A549 treated with AZD9567 at 1 μM for 4 hours (cell line): ENCODE results near the gene ZSCAN2. TPM values are rescaled to one million over a fixed set of nuclear protein-coding genes. Genes with fewer than 3 reads are reported as not detected.

Experiments
- total RNA-seq: library from RNA; stranded (reverse); fragments of 200-300 nt; extraction: Qiagen RNA extraction; gene quantifications from 5 replicates; pipeline ENCODE4 v1.2.3, GENCODE V29; 2022; ENCODE audit not compliant: insufficient read depth

ZSCAN2 gene
- 7.6 to 15.1 TPM (median 14.1 TPM) in 5 replicates for total RNA-seq

DNA sequence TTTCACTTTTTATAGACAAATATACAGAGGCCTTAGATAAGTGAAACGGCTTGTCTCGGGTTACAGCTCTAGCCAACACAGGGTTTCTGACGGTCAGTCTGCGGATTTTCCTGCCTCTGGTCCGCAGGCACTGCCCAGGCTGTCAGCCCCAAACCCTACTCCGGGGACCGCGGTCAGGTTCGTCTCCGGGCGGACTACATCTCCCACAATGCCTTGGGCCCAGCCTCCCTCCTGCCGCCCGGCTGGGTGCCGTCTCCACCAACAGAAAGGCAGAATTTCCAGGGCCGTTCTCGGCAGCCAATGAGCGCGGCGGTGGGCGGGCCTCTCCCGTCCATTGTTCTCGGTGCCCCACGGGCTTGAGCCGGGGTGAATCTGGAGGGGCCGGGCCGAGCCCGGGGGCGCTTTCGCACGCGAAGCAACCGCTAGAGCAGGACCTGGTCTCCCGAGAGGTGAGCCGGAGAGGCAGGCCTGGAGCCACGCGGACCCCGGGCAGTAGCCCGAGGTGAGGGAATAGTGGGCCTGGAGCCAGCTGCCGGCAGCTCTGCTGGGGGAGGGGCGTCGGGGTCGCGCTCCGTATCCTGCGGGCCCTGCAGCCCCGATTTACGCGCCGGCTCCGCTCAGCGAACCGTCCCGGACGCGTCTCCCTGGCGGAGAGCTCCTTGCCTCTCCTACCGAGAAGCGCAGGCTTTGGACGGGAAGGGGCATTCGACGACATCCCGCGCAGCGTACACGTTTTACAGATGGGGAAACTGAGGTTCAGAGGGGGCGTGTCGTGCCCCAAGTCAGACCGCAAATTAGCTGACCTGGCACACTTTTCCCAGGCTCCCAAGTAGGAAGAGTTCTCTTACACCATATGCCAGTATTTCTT, at the start of gene ZSCAN2:
ZSCAN2 (plus strand) TSS at position 323 of the 868 bp plus-strand sequence. CDS start 2,919 bp downstream, outside the sequence.

DNA sequence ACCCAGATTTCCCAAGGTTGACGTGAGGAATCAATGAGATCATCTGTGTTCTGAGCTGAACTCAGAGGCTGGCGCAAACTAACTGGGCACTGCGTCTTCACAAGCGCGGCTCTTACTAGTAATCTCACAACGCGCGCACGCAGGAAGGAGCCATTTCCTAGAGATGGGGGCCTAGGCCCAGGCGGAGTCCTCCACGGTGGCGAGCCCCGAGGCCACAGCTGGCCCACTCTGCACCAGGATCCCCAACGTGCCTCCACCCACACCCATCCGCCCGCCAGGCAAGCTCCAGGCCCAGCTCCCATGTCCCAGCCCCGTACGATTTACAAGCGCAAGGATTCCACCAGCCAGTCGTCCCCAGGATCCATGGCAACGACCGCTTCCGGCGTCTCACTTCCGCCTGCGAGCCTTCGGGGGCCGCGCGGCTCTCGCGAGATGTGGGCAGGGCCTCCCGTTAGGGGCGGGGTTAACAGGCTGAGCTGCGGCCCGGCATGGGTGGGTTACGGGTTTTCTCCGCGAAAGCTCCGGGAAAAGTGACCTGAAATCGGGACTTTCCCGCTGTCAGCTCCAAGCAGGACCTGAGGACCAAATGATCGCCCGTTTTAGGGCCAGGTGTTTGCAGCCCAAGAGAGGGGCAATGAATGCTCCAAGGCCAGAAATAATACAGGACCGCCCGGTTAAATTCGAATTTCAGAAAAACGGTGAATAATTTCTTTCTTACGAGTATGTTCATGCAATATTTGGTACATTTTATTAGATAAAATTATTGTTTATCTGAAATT, 53.3 kb downstream of the ZSCAN2 start, which contains the start of gene WDR73:
WDR73 (minus strand) TSS at position 374 of the 779 bp plus-strand sequence; CDS start at position 365, 9 bp downstream.

DNA sequence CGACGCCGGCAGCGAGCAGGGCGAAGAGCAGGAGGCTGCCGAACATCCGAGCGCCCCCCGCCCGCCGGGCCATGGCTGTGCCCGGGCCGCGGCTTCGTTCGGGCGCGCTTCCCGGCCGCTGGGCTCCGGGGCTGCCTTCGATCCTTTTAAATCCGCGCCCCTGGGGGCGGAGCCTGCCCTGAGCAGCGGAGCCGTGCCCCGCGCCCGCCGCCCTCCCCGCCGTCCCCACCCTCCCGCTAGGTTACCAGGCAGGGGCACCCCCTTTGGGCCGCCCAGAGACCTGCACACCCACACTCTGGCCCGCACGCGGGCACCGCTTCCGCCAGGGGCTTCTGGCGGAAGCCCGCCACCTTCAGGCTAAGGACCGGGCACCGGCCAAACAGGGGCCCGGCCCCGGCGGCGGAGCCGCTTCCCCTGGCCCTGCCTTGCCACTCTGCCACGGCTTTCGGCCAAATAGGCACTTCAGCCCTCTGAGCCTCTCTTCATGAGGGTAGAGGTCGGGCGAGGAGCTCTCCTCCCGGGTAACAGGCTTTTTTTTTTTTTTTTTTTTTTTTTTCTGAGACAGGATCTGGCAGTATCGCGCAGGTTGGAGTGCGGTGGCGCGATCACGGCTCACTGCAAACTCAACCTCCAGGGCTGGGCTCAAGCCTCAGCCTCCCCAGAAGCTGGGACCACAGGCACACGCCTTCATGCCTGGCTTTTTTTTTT, 57.4 kb downstream of the ZSCAN2 start, which contains the start of gene NMB:
NMB (minus strand) TSS at position 120 of the 708 bp plus-strand sequence; CDS start at position 73, 47 bp downstream.

Other genes with a start within 250 kb of the ZSCAN2 start
- 37.5 to 42.7 TPM (median 38.3 TPM) in 5 replicates for gene WDR73, start 53.3 kb downstream of the ZSCAN2 start, total RNA-seq
- 14.9 to 24.9 TPM (median 22.5 TPM) in 5 replicates for gene NMB, start 57.2 kb downstream of the ZSCAN2 start, total RNA-seq
- 318 to 487 TPM (median 330 TPM) in 5 replicates for gene SEC11A, start 115.1 kb downstream of the ZSCAN2 start, total RNA-seq
- 20.4 to 22.3 TPM (median 21.7 TPM) in 5 replicates for gene ZNF592, start 147.6 kb downstream of the ZSCAN2 start, total RNA-seq
- gene ALPK3, start 216.3 kb downstream of the ZSCAN2 start, total RNA-seq = 0.07 to 0.14 TPM (median 0.09 TPM) in 4 of 5 replicates, not detected in the other